Lower leg skin (tissue), 4 donors: Measurements from ENCODE around the gene EPHB3. TPM values are rescaled to one million over a fixed set of nuclear protein-coding genes. Genes with fewer than 3 reads are reported as not detected.

Experiments
- DNase-seq, 2 donors: peaks; one replicate each; pipeline ENCODE4 v3.0.0-alpha.2; 2019; ENCODE audit warnings: low spot score in 2 of 2
- H3K4me3 ChIP-seq: fragments of 200-600 bp; sonication (generic); 2 replicates; pipeline ENCODE4 v1.5.1; 2017; ENCODE audit warnings: mild to moderate bottlenecking, low read depth; ENCODE audit not compliant: poor library complexity, severe bottlenecking
- CTCF ChIP-seq, 3 donors: fragments of 450-650 bp; IDR thresholded peaks; one replicate each; pipeline ENCODE4 v1.5.1; 2016; ENCODE audit warnings: antibody characterized with exemption in 3 of 3, mild to moderate bottlenecking in 3 of 3, moderate library complexity in 2 of 3
- POLR2A ChIP-seq, 2 donors: fragments of 450-650 bp; IDR thresholded peaks; one replicate each; pipeline ENCODE4 v1.6.1; 2016 to 2017; ENCODE audit warnings: antibody characterized with exemption in 2 of 2, mild to moderate bottlenecking in 1 of 2, moderate library complexity in 1 of 2
- WGBS, 2 donors: methylation state at CpG; one replicate each; pipeline ENCODE4 v1.1.5; 2018; 5-methylcytosine and 5-hydroxymethylcytosine counted together
- intact Hi-C: fragments of 100-400 bp; cut with DNase I; formaldehyde crosslinking; loops from one replicate; pipeline ENCODE4 v1.15.0; 2023; ENCODE audit warnings: low total_unique reads
- total RNA-seq, 4 donors: library from RNA; depleted of rRNA; stranded (reverse); fragments of >200 nt; gene quantifications; one replicate each; pipeline ENCODE4 v1.1.0, GENCODE V29; 2016

EPHB3 gene
- total RNA-seq, 4 donors from 2014 or later: 99.4 to 120 (median 109) TPM

GRCh38 chr3:184594371-184595001 is 32.9 kb downstream of the EPHB3 start:
- TF ChIP-seq POLR2A (IDR thresholded peaks at IDR 0.05): no peak
- no peak for TF ChIP-seq CTCF (IDR thresholded peaks at IDR 0.05)
- DNase-seq: no peak
- no peak overlapping the region for H3K4me3 ChIP-seq
- intact Hi-C loops: no loop called here
- WGBS, 2 donors: 56 to 73% methylated on average over 12 of the region's 12 CpGs

GRCh38 chr3:184595726-184596125 is 34.1 kb downstream of the EPHB3 start:
- no peak for DNase-seq
- intact Hi-C loops: no loop called here
- TF ChIP-seq CTCF (IDR thresholded peaks at IDR 0.05) (no peak), POLR2A (IDR thresholded peaks at IDR 0.05) (no peak)
- WGBS, 2 donors: 69 to 83% methylated on average over 8 of the region's 8 CpGs
- no peak overlapping the region for H3K4me3 ChIP-seq

GRCh38 chr3:184596233-184596632 is 34.6 kb downstream of the EPHB3 start:
- intact Hi-C loops: no loop called here
- no peak overlapping the region for H3K4me3 ChIP-seq
- TF ChIP-seq CTCF (IDR thresholded peaks at IDR 0.05) (no peak), POLR2A (IDR thresholded peaks at IDR 0.05) (no peak)
- WGBS, 2 donors: 66 to 72% methylated on average over 5 of the region's 5 CpGs
- DNase-seq: no peak

GRCh38 chr3:184596886-184597575 is 35.4 kb downstream of the EPHB3 start:
- H3K4me3 ChIP-seq: no peak overlapping the region
- TF ChIP-seq POLR2A (IDR thresholded peaks at IDR 0.05) (no peak), CTCF (IDR thresholded peaks at IDR 0.05) (no peak)
- intact Hi-C loops: no loop called here
- WGBS, 2 donors: 87 to 97% methylated on average over 5 to 6 of the region's 6 CpGs
- DNase-seq: no peak

GRCh38 chr3:184597829-184598573 is 36.4 kb downstream of the EPHB3 start:
- no peak for DNase-seq
- TF ChIP-seq CTCF (IDR thresholded peaks at IDR 0.05) (no peak), POLR2A (IDR thresholded peaks at IDR 0.05) (no peak)
- no peak overlapping the region for H3K4me3 ChIP-seq
- intact Hi-C loops: no loop called here
- WGBS, 2 donors: 67 to 72% methylated on average over 14 to 17 of the region's 20 CpGs
